A172 (cell line): ENCODE data around the gene SHROOM1. TPM values are rescaled to one million over a fixed set of nuclear protein-coding genes. Genes with fewer than 3 reads are reported as not detected.

Source experiments
- DNase-seq: peaks from one replicate; pipeline ENCODE4 v3.0.0-alpha.2; 2015; ENCODE audit warnings: low spot score
- total RNA-seq: library from RNA; depleted of rRNA; stranded (reverse); fragments of >200 nt; shearing (Covaris generic); gene quantifications from 2 replicates; pipeline ENCODE4 v1.2.3, GENCODE V29; 2014; rRNA removed

SHROOM1 gene
- total RNA-seq, 1 experiment from 2014 or later: 6.1 TPM

DNA sequence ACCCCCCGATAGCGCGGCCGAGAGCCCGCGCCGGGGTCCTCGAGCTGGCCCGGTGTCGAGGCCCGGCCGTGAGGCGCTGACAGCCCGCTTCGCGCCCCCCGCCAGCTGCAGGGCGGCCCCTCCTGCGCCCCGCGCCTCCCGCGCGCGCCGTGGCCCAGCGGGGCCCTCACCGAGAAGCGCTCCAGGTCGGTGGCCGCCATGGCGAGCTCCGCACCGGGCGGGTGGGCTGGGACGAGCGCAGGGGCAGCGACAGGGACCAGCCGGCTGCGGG, 53.6 kb downstream of the SHROOM1 start:
- DNase-seq: no peak

DNA sequence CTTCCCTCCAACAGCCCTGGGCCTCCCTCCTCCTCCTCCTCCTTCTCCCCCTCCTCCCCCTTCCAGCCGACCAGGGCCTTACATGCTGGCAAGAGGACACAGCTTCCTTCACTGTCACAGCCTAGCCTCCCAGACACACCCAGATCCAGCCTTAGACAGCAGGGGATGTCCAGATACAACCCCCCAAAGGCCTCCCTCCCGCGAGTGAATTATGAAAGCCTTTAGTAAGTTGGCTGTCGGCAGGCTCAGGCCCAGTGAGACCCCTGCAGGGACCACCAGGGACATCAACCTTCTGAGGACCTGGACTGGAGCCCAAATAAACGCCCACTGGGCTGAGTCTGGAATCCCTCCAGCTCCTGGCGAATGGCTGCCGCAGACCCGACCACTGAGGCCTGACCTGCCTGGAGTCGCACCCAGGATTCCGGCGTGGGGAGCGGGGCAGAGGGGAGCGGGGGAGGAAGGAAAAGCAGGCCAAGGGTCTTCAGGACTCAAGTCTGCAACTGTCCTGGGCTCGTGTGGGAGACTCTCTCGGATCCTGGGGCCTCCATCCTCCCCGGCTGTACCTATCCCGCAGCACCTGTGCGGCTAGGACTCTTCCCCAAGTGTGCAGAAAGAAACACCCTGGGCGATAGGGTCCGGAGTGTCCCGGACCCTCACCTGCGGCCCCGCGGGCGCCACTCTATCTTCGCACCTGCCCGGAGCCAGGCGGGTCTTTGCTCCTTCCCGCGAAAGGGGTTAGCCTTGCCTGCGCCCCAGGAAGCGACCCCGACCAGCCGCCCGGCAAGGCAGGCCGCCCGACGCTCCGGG, 54.1 kb downstream of the SHROOM1 start:
- peak; percentile 37 for DNase-seq

DNA sequence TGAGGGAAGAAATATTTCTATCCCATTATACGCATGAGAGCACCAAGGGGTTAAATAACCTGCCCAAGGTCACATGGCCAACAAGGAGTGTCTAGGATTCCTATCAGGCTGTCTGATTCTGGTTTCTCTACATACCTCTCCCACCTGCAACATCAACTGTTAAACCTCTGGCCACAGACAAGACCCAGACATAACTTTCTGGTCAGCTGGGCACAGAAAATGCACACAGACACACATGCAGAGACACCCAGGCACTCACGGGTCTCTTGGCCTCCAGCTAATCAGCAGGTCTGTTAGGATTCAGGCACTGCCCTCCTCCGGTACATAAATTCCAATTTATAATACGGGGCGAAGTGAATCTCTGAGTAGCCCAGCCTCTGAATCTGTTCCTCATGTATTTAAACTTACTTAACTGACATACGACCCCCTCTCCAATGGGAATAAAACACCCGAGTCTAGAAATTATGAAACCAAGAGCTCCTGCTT, 54.9 kb downstream of the SHROOM1 start:
- DNase-seq: no peak

DNA sequence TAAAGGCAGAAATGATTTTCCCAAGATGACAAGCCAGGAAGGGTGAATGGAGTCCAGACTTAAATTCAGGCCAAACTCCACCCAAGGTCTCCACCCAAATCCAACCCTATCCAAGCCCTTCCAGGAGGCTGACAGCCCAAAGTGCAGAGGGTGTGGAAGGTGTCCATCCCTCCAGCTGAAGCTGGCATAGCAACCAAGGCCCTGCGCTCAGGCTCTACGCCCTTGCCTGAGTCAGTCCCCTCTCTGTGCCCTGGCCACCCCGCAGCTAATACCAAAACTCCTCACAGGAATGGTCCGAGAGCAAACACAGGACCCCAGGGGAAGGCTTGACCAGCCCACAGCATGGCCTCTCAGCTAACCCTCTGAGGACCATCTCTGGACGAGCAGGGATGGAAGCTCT, 55.6 kb downstream of the SHROOM1 start:
- no peak for DNase-seq

DNA sequence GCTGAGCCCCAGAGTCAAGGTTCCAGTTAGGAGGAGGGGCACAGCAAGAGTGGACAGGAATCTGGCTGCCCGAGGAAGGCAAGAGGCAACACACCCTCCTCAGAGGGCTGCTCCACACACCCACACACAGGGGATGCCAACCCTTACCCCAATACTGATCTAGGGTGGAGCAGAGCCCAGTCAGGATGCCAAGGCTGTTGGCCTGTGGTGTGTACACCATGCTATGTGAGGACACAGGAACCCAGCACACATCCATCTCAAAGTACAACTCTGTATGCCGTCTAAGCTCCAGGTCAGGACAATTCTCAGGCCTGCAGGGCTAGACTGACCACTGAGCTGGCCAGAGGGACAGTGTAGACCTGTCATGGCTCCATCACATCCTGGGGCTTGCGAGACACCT, 56.0 kb downstream of the SHROOM1 start:
- DNase-seq: no peak

DNA sequence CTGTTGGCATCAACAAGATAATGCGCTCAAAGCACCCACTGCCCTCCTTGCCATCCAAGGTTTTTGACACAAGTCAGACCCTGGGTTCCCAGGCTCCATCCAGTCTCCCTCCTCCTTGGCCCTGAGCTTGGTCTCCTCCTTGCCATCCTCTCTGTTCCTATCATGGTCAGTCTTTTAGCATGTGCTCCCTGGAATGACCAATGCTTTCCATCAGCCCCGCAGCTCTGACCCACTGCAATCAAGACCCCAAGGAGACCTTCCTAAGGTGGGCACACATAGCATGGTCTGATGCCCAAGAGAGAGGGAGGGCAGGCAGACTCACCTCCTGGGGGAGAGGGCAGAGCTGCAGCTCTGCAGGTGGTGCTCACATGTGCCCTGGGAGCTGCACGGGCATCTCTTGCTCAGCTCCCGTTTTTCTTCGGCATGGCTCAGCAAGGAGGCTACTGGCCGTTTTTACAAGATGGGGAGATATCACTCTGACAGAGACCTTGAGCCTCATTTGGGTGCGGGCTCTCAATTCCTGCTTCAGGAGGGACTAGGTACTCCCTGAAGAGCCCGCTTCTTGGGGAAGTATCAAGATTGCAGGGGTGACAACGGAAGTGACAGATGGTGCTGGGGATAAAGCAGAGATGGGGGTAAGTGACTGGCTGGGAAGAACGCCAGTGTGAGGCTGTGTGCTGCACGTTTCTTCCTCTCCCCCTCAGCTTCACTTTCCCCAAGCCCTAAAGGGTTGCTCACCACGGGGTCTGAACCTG, 56.7 kb downstream of the SHROOM1 start:
- DNase-seq: no peak

DNA sequence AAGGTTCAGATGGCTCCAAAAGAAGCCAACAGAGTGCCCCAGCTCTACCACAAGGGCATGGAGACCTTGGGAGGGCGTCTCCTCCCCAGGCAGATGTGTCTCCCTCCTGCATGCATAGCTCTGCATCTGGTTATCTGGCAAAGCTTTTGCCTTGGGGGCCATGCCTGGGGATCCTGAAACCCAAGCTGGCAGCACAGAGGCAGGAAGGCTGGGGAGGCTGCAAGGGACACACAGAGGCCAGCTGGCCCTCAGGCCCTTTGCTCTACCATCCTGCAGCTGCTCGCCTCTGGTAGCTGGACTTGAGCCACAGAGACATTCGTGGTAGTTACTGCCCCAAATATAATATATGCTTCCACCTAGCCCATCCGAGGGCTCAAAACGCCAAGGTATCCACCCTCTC, 57.3 kb downstream of the SHROOM1 start:
- no peak for DNase-seq

DNA sequence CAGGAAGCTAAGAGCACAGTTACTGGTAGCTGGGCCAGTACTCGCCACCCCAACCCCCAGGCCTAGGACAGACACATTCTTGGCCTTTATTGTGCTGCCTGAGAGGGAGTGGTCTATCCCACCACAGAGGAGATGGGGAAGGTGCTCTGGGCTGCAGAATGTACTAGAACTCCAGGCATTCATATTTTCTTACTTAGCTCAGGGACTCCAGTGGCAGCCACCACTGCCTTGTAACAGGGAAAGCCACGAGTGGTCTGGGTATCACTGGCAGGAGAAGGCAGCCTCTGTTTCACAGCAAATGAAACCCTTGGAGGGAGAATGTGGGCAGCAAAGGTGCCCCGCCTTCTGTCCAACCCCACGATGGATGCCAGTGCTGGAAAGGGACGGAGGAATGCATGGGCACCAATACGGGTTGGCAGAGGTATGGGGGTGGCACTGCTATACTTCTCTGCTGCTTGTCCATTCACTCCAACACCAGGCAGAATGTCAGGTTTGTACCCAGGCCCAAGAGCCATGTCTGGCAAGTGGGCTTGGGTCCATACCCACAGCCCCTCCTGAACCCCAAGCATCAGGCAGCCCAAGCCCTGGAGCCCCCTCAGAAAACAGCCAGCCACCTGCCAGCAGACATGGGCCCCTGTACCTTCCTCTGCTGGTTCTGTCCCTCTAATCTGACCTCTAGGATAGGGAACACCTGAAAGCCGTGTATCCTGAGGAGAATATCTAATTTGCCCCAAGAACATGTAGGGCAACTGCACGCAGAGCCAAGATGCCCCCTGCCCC, 58.0 kb downstream of the SHROOM1 start:
- DNase-seq: no peak

Other genes starting within 250 kb of the SHROOM1 start
- gene IL13, start 172.5 kb downstream of the SHROOM1 start, total RNA-seq: not detected in 2 replicates
- not detected in 2 replicates for gene IL4, start 156.7 kb downstream of the SHROOM1 start, total RNA-seq
- gene KIF3A, start 93.1 kb downstream of the SHROOM1 start, total RNA-seq: 10.6 and 16.4 TPM in 2 replicates
- not detected in 2 replicates for gene CCNI2, start 83.2 kb downstream of the SHROOM1 start, total RNA-seq
- gene SEPTIN8, start 53.4 kb downstream of the SHROOM1 start, total RNA-seq: 48.1 and 55.4 TPM in 2 replicates
- not detected in 2 replicates for gene SOWAHA, start 17.3 kb downstream of the SHROOM1 start, total RNA-seq
- 0.36 and 2.4 TPM in 2 replicates for gene GDF9, start 35.8 kb upstream of the SHROOM1 start, total RNA-seq
- gene UQCRQ, start 36.0 kb upstream of the SHROOM1 start, total RNA-seq: 198 and 275 TPM in 2 replicates
- gene LEAP2, start 43.0 kb upstream of the SHROOM1 start, total RNA-seq: 0.38 and 1.9 TPM in 2 replicates
- 40.1 and 48.0 TPM in 2 replicates for gene AFF4, start 133.0 kb upstream of the SHROOM1 start, total RNA-seq
- 35.3 and 43.4 TPM in 2 replicates for gene ZCCHC10, start 195.9 kb upstream of the SHROOM1 start, total RNA-seq
- gene HSPA4, start 221.4 kb upstream of the SHROOM1 start, total RNA-seq: 227 and 236 TPM in 2 replicates